H9 (cell line): Measurements from ENCODE around the gene NADSYN1. TPM values are rescaled to one million over a fixed set of nuclear protein-coding genes. Genes with fewer than 3 reads are reported as not detected.

Experiments
- DNase-seq: peaks from one replicate; pipeline ENCODE4 v3.0.0-alpha.2; 2017
- H2AFZ ChIP-seq: one replicate; pipeline ENCODE4 v1.6.1; 2013; ENCODE audit warnings: mild to moderate bottlenecking, low read length, control low read depth, moderate library complexity
- H2AK5ac ChIP-seq: 2 replicates; pipeline ENCODE4 v1.6.1; 2013; ENCODE audit warnings: low read length, control low read depth, mixed read lengths; ENCODE audit not compliant: insufficient read length
- H2BK120ac ChIP-seq: one replicate; pipeline ENCODE4 v1.6.1; 2013; ENCODE audit warnings: low read depth, mild to moderate bottlenecking, low read length, control low read depth, inconsistent platforms; ENCODE audit not compliant: poor library complexity, severe bottlenecking
- H2BK12ac ChIP-seq: 2 replicates; pipeline ENCODE4 v1.6.1; 2013; ENCODE audit warnings: low read length, control low read depth, mixed read lengths, low read depth; ENCODE audit not compliant: insufficient read length
- H2BK15ac ChIP-seq: 2 replicates; pipeline ENCODE4 v1.6.1; 2013; ENCODE audit warnings: low read depth, low read length, control low read depth
- H2BK20ac ChIP-seq: one replicate; pipeline ENCODE4 v1.6.1; 2013; ENCODE audit warnings: low read depth, mild to moderate bottlenecking, low read length, control low read depth, inconsistent platforms; ENCODE audit not compliant: poor library complexity, severe bottlenecking
- H2BK5ac ChIP-seq: 2 replicates; pipeline ENCODE4 v1.6.1; 2013; ENCODE audit warnings: low read length, control low read depth, mixed read lengths; ENCODE audit not compliant: insufficient read length
- H3K14ac ChIP-seq: 2 replicates; pipeline ENCODE4 v1.6.1; 2013; ENCODE audit warnings: low read length, control low read depth; ENCODE audit not compliant: insufficient read depth
- H3K18ac ChIP-seq: 2 replicates; pipeline ENCODE4 v1.6.1; 2013; ENCODE audit warnings: low read depth, mild to moderate bottlenecking, mixed read lengths, low read length, control low read depth; ENCODE audit not compliant: insufficient read length
- H3K23ac ChIP-seq: 2 replicates; pipeline ENCODE4 v1.6.1; 2013; ENCODE audit warnings: low read length, control low read depth, mixed read lengths, low read depth; ENCODE audit not compliant: insufficient read length
- H3K23me2 ChIP-seq: 2 replicates; pipeline ENCODE4 v1.6.1; 2013; ENCODE audit warnings: low read depth, mild to moderate bottlenecking, mixed read lengths, low read length, control low read depth; ENCODE audit not compliant: insufficient read length, poor library complexity, severe bottlenecking
- H3K27ac ChIP-seq: 2 replicates; pipeline ENCODE4 v1.5.1; 2013; ENCODE audit warnings: low read length, control low read depth, mixed read lengths, low read depth; ENCODE audit not compliant: insufficient read length
- H3K27me3 ChIP-seq: 2 replicates; pipeline ENCODE4 v1.6.1; 2013; ENCODE audit warnings: low read length, control low read depth, inconsistent platforms; ENCODE audit not compliant: insufficient read depth
- H3K4ac ChIP-seq: 2 replicates; pipeline ENCODE4 v1.6.1; 2013; ENCODE audit warnings: low read depth, mild to moderate bottlenecking, control low read depth, inconsistent platforms, low read length, moderate library complexity
- H3K4me1 ChIP-seq: 2 replicates; pipeline ENCODE4 v1.6.1; 2013; ENCODE audit warnings: low read length, control low read depth, inconsistent platforms; ENCODE audit not compliant: insufficient read depth
- H3K4me2 ChIP-seq: 2 replicates; pipeline ENCODE4 v1.6.1; 2013; ENCODE audit warnings: low read length, control low read depth, mixed read lengths; ENCODE audit not compliant: insufficient read length, insufficient read depth
- H3K56ac ChIP-seq: 2 replicates; pipeline ENCODE4 v1.6.1; 2013; ENCODE audit warnings: low read depth, mild to moderate bottlenecking, mixed read lengths, low read length, control low read depth; ENCODE audit not compliant: insufficient read length
- H3K79me1 ChIP-seq: 2 replicates; pipeline ENCODE4 v1.6.1; 2013; ENCODE audit warnings: low read depth, mild to moderate bottlenecking, moderate library complexity, low read length, control low read depth, inconsistent platforms; ENCODE audit not compliant: insufficient read depth, poor library complexity, severe bottlenecking
- H3K79me2 ChIP-seq: 2 replicates; pipeline ENCODE4 v1.6.1; 2013; ENCODE audit warnings: low read length, control low read depth, inconsistent platforms; ENCODE audit not compliant: insufficient read depth
- H3K9ac ChIP-seq: 2 replicates; pipeline ENCODE4 v1.6.1; 2013; ENCODE audit warnings: low read length, control low read depth, mixed read lengths; ENCODE audit not compliant: insufficient read length; ENCODE audit errors: extremely low read depth
- H3K9me3 ChIP-seq: one replicate; pipeline ENCODE4 v1.6.1; 2013; ENCODE audit warnings: low read depth, low read length, inconsistent platforms; ENCODE audit not compliant: control insufficient read depth
- H3T11ph ChIP-seq: one replicate; pipeline ENCODE4 v1.6.1; 2013; ENCODE audit warnings: mild to moderate bottlenecking, low read length, control low read depth, inconsistent platforms
- H4K20me1 ChIP-seq: one replicate; pipeline ENCODE4 v1.6.1; 2013; ENCODE audit not compliant: control insufficient read depth, insufficient read length, insufficient read depth
- H4K5ac ChIP-seq: 2 replicates; pipeline ENCODE4 v1.6.1; 2013; ENCODE audit warnings: low read depth, mild to moderate bottlenecking, mixed read lengths, low read length, control low read depth; ENCODE audit not compliant: insufficient read length
- H4K8ac ChIP-seq: replicated peaks from 2 replicates; pipeline ENCODE4 v1.6.1; 2013; ENCODE audit warnings: low read length, control low read depth, mixed read lengths, low read depth; ENCODE audit not compliant: insufficient read length
- H4K91ac ChIP-seq: 2 replicates; pipeline ENCODE4 v1.6.1; 2013; ENCODE audit warnings: low read depth, mild to moderate bottlenecking, moderate library complexity, mixed read lengths, low read length, control low read depth; ENCODE audit not compliant: insufficient read length
- H3K27ac Mint-ChIP-seq, 3 experiments: 2 replicates in 2 of 3; 3 replicates in 1 of 3; pipeline ENCODE4 v1.8.0; 2020 to 2021; ENCODE audit warnings: mixed read lengths in 3 of 3, mild to moderate bottlenecking in 1 of 3, moderate library complexity in 1 of 3
- H3K27me3 Mint-ChIP-seq: 2 replicates; pipeline ENCODE4 v1.8.0; 2021; ENCODE audit warnings: low read depth, mild to moderate bottlenecking, moderate library complexity, mixed read lengths
- H3K36me3 Mint-ChIP-seq, 3 experiments: 2 replicates in 2 of 3; 3 replicates in 1 of 3; pipeline ENCODE4 v1.8.0; 2020 to 2021; ENCODE audit warnings: low read depth in 3 of 3, mixed read lengths in 3 of 3; ENCODE audit not compliant: insufficient read depth in 1 of 3
- H3K4me1 Mint-ChIP-seq, 2 experiments: 2 replicates each; pipeline ENCODE4 v1.8.0; 2020; ENCODE audit warnings: mixed read lengths in 2 of 2
- H3K4me3 Mint-ChIP-seq, 2 experiments: 2 replicates in 1 of 2; 3 replicates in 1 of 2; pipeline ENCODE4 v1.8.0; 2020 to 2021; ENCODE audit warnings: mild to moderate bottlenecking in 2 of 2, mixed read lengths in 2 of 2, moderate library complexity in 1 of 2
- H3K9me3 Mint-ChIP-seq, 2 experiments: 2 replicates in 1 of 2; 3 replicates in 1 of 2; pipeline ENCODE4 v1.8.0; 2020; ENCODE audit warnings: mild to moderate bottlenecking in 2 of 2, mixed read lengths in 2 of 2, moderate library complexity in 1 of 2
- WGBS: extraction: QIAGEN DNeasy Blood & Tissue Kit; methylation state at CpG from one replicate; pipeline ENCODE4 v1.1.7; 2013; ENCODE audit warnings: missing lambda C conversion rate, low lambda C conversion rate, mixed read lengths; ENCODE audit not compliant: insufficient read length; ENCODE audit errors: extremely low coverage; 5-methylcytosine and 5-hydroxymethylcytosine counted together
- total RNA-seq: library from RNA; stranded (reverse); gene quantifications from 2 replicates; pipeline ENCODE4 v1.2.1, GENCODE V29; 2021
- TF ChIP-seq, protein P1 (sequence below): fragments of 200-600 bp; sonication (generic); conservative IDR thresholded peaks from 3 replicates; pipeline ENCODE4 v1.8.0; 2021; ENCODE audit warnings: antibody characterized with exemption, mild to moderate bottlenecking

Gene NADSYN1
- total RNA-seq, 1 experiment from 2014 or later, result 44.2 TPM

DNA sequence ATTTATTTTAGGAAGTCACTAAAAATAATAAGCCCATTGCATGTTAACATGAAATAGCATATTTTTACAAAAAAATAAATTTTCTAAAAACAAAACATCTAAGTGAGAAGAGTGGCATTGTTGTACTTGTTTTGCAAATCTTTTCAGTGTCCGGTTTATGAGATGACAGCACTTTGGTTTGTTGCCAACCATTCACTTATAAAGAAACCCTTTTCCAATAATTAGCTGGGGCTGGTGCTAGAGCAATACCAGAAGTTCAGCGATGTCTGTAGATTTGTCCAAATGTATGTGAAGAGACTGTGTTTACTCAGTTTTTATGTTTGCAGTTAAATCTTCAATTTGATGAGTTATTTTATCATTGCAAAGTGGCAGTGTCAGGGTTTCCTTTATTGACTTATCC is 52.0 kb downstream of the NADSYN1 start:
- Histone ChIP-seq H3K23ac (no peak overlapping the region), H2BK20ac (no peak overlapping the region), H2BK5ac (no peak overlapping the region), H3K18ac (no peak overlapping the region), H3K27ac (no peak overlapping the region), H3K4me2 (no peak overlapping the region), H3K9ac (no peak overlapping the region), H3K23me2 (no peaks in the 10 kb centered on the region), H2BK15ac (no peak overlapping the region), H3K14ac (no peak overlapping the region), H2AK5ac (no peak overlapping the region), H3K79me2 (no peaks in the 10 kb centered on the region), H4K20me1 (no peaks in the 10 kb centered on the region), H3K79me1 (no peaks in the 10 kb centered on the region), H4K8ac (no peak overlapping the region), H2BK120ac (no peak overlapping the region), H2AFZ (no peak overlapping the region), H3T11ph (no peak overlapping the region), H3K4me1 (no peaks in the 10 kb centered on the region; the same call in 1 of the 2 replicates), H3K27me3 (no peaks in the 10 kb centered on the region), H4K91ac (no peak overlapping the region), H4K5ac (no peak overlapping the region), H3K4ac (no peak overlapping the region), H3K56ac (no peak overlapping the region), H3K9me3 (peaks cover 6% of the 10 kb centered on the region), H2BK12ac (no peak overlapping the region)
- peaks cover 11% of the 10 kb centered on the region for H3K27me3 Mint-ChIP-seq
- TF ChIP-seq, protein P1, sequence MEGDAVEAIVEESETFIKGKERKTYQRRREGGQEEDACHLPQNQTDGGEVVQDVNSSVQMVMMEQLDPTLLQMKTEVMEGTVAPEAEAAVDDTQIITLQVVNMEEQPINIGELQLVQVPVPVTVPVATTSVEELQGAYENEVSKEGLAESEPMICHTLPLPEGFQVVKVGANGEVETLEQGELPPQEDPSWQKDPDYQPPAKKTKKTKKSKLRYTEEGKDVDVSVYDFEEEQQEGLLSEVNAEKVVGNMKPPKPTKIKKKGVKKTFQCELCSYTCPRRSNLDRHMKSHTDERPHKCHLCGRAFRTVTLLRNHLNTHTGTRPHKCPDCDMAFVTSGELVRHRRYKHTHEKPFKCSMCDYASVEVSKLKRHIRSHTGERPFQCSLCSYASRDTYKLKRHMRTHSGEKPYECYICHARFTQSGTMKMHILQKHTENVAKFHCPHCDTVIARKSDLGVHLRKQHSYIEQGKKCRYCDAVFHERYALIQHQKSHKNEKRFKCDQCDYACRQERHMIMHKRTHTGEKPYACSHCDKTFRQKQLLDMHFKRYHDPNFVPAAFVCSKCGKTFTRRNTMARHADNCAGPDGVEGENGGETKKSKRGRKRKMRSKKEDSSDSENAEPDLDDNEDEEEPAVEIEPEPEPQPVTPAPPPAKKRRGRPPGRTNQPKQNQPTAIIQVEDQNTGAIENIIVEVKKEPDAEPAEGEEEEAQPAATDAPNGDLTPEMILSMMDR, result no peak
- DNase-seq, result no peak
- H3K36me3 Mint-ChIP-seq, result peaks cover 16 to 45% (median 25%) of the 10 kb centered on the region in 3 experiments
- peaks cover 35 to 37% of the 10 kb centered on the region in 2 experiments for H3K9me3 Mint-ChIP-seq
- no CpG with 5 or more reads among the region's 2 CpGs for WGBS
- peaks cover 13 to 19% of the 10 kb centered on the region in 2 experiments for H3K4me1 Mint-ChIP-seq
- H3K4me3 Mint-ChIP-seq, result no peak overlapping the region
- H3K27ac Mint-ChIP-seq, result no peak overlapping the region
